ENCODE data around the gene CTXND1.
A peak's percentile ranks its signal among the peaks of the same experiment; 100 is the strongest.

Gene CTXND1

GRCh38 chr15:80180468-80180867, 71.5 kb downstream of the CTXND1 start:
- DNase-seq (ENCODE audit: low read depth), result no peak

GRCh38 chr15:80179935-80180334, 72.1 kb downstream of the CTXND1 start:
- no peak for DNase-seq (ENCODE audit: low read depth)

GRCh38 chr15:80179025-80179759, 72.8 kb downstream of the CTXND1 start:
- peak; percentile 92 for DNase-seq (ENCODE audit: low read depth)

- DNase-seq (ENCODE audit: low read depth), result no peak
These were observed 74.9 kb downstream of the CTXND1 start for GRCh38 chr15:80177156-80177555.

GRCh38 chr15:80176443-80176842, 75.6 kb downstream of the CTXND1 start:
- no peak for DNase-seq (ENCODE audit: low read depth)

- no peak for DNase-seq (ENCODE audit: low read depth)
These were observed 76.6 kb downstream of the CTXND1 start for GRCh38 chr15:80175436-80175835.

GRCh38 chr15:80174017-80174746, 77.8 kb downstream of the CTXND1 start:
- peak; percentile 71 for DNase-seq (ENCODE audit: low read depth)

- DNase-seq (ENCODE audit: low read depth), result peak; percentile 65
These were observed 78.8 kb downstream of the CTXND1 start for GRCh38 chr15:80173022-80173759.

GRCh38 chr15:80172401-80172800, 79.6 kb downstream of the CTXND1 start:
- no peak for DNase-seq (ENCODE audit: low read depth)

GRCh38 chr15:80171787-80172186, 80.2 kb downstream of the CTXND1 start:
- no peak for DNase-seq (ENCODE audit: low read depth)

GRCh38 chr15:80170596-80170995, 81.4 kb downstream of the CTXND1 start:
- no peak for DNase-seq (ENCODE audit: low read depth)

GRCh38 chr15:80169768-80170357, 82.2 kb downstream of the CTXND1 start:
- no peak for DNase-seq (ENCODE audit: low read depth)

- DNase-seq (ENCODE audit: low read depth), result no peak
These were observed 83.6 kb downstream of the CTXND1 start for GRCh38 chr15:80168421-80168820.

- no peak for DNase-seq (ENCODE audit: low read depth)
These were observed 84.1 kb downstream of the CTXND1 start for GRCh38 chr15:80167936-80168335.

- DNase-seq (ENCODE audit: low read depth), result no peak
These were observed 88.1 kb downstream of the CTXND1 start for GRCh38 chr15:80163897-80164296.

- no peak for DNase-seq (ENCODE audit: low read depth)
These were observed 88.8 kb downstream of the CTXND1 start for GRCh38 chr15:80163217-80163616.

GRCh38 chr15:80162059-80162554, 89.9 kb downstream of the CTXND1 start:
- DNase-seq (ENCODE audit: low read depth), result no peak

GRCh38 chr15:80161468-80162016, 90.5 kb downstream of the CTXND1 start:
- DNase-seq (ENCODE audit: low read depth), result no peak

GRCh38 chr15:80160570-80161156, 91.3 kb downstream of the CTXND1 start:
- DNase-seq (ENCODE audit: low read depth), result peak; percentile 95

GRCh38 chr15:80159811-80160569, 92.0 kb downstream of the CTXND1 start:
- DNase-seq (ENCODE audit: low read depth), result peak; percentile 37

- no peak for DNase-seq (ENCODE audit: low read depth)
These were observed 92.7 kb downstream of the CTXND1 start for GRCh38 chr15:80159301-80159700.

Data from ELR (cell line).